GM12865 (cell line): ENCODE measurements around the gene TRABD2B.

Experiments used
- DNase-seq: peaks from one replicate; pipeline ENCODE4 v3.0.0; 2010; ENCODE audit warnings: low read depth
- H3K4me3 ChIP-seq: 2 replicates; pipeline ENCODE4 v1.5.1; 2011; ENCODE audit warnings: mild to moderate bottlenecking, low read depth, low read length, control low read depth
- CTCF ChIP-seq: IDR thresholded peaks from 2 replicates; pipeline ENCODE4 v1.5.1; 2011; ENCODE audit warnings: low read length, control low read depth, low read depth, inconsistent platforms; ENCODE audit not compliant: insufficient read depth; ENCODE audit errors: missing control alignments

Gene TRABD2B

DNA sequence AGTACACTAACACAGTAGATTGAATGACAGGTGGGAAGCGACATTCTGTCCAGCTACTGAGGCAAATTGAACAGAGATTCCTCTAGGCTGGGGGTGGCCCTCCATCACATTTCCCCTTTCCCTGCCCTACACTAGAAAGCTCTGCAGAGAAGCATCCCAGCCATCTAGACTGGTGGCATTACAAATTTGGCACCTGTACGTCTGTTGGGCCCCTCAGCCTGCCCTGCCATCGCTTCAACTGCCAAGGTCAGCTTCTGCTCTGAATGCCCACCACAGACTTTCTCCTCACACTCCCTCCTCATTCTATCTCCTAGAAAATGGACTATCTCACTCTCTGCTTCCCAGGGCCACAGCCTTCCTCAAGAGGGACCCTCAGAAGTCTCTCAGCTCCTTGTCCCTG, 16.7 kb downstream of the TRABD2B start:
- DNase-seq, result no peak
- no peak overlapping the region for H3K4me3 ChIP-seq
- TF ChIP-seq CTCF, result no peak

GRCh38 chr1:47979724-47980123, 17.5 kb downstream of the TRABD2B start:
- no peak for DNase-seq
- no peak for TF ChIP-seq CTCF
- no peak overlapping the region for H3K4me3 ChIP-seq

- no peak overlapping the region for H3K4me3 ChIP-seq
- TF ChIP-seq CTCF, result no peak
- DNase-seq, result no peak
Observed at GRCh38 chr1:47978486-47978885, 18.7 kb downstream of the TRABD2B start.

GRCh38 chr1:47976728-47977127, 20.5 kb downstream of the TRABD2B start:
- no peak for TF ChIP-seq CTCF
- no peak overlapping the region for H3K4me3 ChIP-seq
- DNase-seq, result no peak

DNA sequence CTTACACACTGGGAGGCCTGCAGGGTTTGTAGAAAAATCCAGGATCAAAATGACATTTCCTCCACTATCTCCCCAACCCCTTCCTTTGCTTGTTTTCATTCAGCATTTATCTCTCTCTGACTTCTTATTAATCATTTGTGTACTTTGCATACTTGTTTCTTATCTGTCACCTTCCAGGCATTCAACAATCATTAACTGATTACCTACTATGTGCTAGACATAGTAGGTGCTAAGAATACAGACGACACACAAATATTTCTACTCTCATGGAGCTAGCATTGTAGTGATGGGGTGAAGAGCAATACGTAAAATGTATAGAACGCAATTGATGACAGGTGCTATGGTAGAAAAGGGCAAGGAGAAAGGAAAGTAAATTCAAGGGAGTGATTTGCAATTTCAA, 20.9 kb downstream of the TRABD2B start:
- H3K4me3 ChIP-seq, result no peak overlapping the region
- no peak for DNase-seq
- TF ChIP-seq CTCF, result no peak

GRCh38 chr1:47975302-47975921, 21.8 kb downstream of the TRABD2B start:
- no peak for TF ChIP-seq CTCF
- H3K4me3 ChIP-seq, result no peak overlapping the region
- DNase-seq, result no peak

GRCh38 chr1:47972864-47973432, 24.2 kb downstream of the TRABD2B start:
- no peak for DNase-seq
- H3K4me3 ChIP-seq, result no peak overlapping the region
- peak; percentile 24 for TF ChIP-seq CTCF
